ENCODE results near the gene MAGOH.
"Not testable (repeated sequence)": the region's sequence is repeated elsewhere in the genome, so short reads cannot be mapped to it uniquely, and the experiment has no call there.

Gene MAGOH

DNA sequence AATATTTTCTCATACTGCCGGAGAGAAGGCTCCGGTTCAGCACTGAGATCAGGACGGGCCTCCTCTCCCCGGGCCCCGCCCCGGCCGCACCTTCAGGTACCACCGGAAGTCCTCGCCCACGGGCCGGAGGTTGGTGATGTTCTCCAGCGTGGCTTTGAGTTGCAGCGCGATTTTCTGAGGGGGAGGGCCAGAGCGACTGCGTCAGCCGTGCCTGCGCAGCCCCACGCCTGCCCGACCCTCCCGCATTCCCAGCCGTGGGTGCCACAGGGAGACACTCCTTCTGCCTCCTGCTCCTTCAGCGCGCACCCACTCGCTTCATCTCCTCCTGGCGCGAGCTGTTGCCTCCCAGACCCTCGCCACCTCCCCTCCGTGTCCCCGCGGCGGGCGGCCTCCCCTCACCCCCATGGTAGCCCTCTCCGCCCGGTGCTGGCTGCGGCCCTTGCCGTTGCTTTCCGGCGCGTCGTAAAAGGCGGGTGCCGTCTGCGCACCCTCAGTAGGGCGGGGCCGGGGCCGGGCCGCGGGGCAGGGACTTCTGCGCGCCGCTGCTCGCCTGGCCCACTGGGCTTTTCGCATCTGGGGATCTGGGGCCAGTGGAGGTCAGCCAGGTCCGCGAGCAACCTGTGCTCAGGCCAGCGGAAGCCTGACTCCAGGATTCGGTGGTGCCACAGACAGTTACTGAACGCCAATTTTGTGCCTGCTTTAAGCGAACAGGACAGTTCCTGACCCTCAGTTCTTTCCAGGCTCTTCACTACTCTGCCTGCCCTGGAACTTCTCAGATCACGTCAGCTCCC is 18.0 kb downstream of the MAGOH start, which contains the start of gene CZIB:
TSS of gene CZIB (minus strand) at position 464 of the 791 bp plus-strand sequence. CDS start at position 405, 59 bp downstream.
- DNase-seq: peak; percentile 97
- ATAC-seq: peak; percentile 95

- DNase-seq (no peak), ATAC-seq (no peak)
These were observed 18.6 kb downstream of the MAGOH start for GRCh38 chr1:53219711-53220110.

- DNase-seq (no peak), ATAC-seq (no peak)
These were observed 20.1 kb downstream of the MAGOH start for GRCh38 chr1:53218201-53218600.

DNA sequence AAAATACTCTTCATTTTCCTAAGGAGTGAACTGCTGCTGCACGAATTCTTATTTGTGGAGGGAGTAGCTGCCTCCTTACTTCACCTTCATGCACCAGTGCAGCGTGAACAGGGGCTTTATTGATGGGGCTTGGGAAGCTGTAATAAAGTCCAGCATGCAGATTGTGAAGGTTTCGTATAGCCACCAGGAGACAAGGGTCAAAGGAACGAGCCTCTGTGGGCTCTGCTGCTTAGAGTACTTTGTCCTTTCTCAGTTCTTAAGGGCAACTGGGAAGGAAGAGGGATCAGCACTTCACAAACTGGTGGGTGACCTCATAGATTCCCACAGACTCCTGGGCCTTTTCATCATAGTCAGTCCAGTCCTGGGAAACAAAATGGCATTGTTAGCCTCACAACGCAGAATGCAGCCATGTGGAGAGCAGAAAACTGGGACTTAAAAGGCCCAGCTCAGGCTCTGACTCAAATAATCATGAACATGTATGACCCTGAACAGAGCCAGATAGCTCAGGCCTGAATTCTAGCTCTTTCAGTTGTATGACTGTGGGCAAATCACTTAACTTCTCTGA is 23.9 kb downstream of the MAGOH start:
- no peak for DNase-seq
- ATAC-seq: no peak

GRCh38 chr1:53210954-53211353 is 27.4 kb downstream of the MAGOH start:
- DNase-seq: no peak
- ATAC-seq: no peak

GRCh38 chr1:53210352-53210751 is 28.0 kb downstream of the MAGOH start:
- no peak for ATAC-seq
- no peak for DNase-seq

DNA sequence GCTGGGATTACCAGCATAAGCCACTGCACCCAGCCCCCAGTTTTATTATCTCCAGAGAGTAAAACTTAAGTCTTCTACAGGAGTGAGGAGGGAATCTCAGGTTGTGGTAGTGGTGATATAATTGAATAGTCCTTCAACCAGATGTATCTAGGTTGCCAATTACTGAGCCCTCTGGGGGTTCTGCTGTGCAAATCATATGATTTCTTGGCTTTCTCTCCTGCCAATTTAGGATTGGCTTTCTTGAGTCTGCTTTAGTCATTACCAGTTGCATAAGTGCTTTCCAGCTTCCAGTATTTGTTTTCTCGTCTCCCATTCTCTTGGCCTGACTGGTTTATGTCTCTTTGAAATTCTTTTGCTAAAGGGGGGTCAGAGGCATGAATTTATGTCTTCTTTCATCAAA is 30.6 kb downstream of the MAGOH start:
- ATAC-seq: no peak
- no peak for DNase-seq

DNA sequence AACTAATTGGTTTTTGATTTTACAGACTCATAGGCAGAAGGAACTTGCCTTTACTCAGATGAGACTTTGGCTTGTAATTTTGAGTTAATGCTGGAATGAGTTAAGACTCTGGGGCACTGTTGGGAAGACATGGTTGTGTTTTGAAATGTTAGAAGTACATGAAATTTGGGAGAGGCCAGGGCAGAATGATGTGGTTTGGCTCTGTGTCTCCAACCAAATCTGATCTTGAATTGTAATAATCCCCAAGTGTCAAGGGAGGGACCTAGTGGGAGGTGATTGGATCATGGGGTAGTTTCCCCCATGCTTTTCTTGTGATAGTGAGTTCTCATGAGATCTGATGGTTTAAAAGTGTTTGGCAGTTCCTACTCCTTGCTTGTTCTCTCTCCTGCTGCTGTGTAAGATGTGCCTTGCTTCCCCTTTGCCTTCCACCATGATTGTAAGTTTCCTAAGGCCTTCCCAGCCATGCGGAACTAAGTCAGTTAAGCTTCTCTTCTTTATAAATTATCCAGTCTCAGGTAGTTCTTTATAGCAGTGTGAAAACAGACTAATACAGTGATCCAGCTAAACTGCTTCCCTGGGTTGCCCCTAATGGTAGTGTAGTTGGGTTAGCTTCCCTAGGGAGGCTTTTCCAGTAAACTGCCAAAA is 31.5 kb downstream of the MAGOH start:
- DNase-seq: no peak

GRCh38 chr1:53206083-53206685 is 32.1 kb downstream of the MAGOH start:
- ATAC-seq, DNase-seq: not testable (repeated sequence)

More for the DNA sequence above, 31.5 kb downstream of the MAGOH start:
- no peak for ATAC-seq

DNA sequence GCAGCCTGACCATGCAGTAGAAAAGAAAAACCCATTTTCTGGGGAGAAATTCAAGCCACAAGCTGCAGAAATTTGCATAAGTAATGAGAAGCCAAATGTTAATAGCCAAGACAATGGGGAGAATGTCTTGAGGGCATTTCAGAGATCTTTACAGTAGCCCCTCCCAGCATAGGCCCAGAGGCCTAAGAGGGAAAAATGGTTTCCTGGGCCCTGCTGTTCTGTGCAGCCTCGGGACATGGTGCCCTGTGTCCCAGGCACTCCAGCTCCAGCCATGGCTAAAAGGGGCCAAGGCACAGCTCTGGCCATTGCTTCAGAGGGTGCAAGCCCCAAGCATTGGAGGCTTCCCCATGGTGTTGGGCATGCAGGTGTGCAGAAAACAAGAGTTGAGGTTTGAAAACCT is 32.8 kb downstream of the MAGOH start:
- not testable (repeated sequence) for ATAC-seq, DNase-seq

- ATAC-seq (no peak), DNase-seq (no peak)
These were observed 34.9 kb downstream of the MAGOH start for GRCh38 chr1:53203466-53203865.

DNA sequence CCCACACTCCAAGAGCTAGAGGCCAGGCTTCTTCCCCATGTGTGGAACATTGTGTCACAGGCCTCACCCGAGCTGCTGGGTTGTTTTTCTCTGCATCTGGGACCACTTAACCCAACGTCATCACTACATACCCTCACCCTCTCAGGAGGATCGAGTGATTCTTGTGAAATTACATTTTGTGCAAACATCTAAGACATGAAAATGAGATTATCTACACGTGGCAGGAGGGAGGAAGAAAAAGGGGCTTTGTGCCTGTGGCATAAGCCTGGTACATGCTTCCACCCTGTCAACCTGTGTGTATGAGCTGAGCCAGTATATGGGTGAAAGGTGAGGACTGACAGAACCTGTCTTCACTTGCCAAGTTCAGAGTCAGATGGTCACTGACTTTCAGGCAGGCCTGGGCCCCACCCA is 40.1 kb downstream of the MAGOH start:
- ATAC-seq: no peak
- DNase-seq: no peak

- ATAC-seq (no peak), DNase-seq (no peak)
These were observed 40.8 kb downstream of the MAGOH start for GRCh38 chr1:53197291-53198200.

GRCh38 chr1:53196485-53197290 is 41.6 kb downstream of the MAGOH start, which contains the start of gene CPT2:
TSS of gene CPT2 (plus strand) at chr1:53196824. CDS start at chr1:53196944, 120 bp downstream.
- DNase-seq (peak; percentile 95), ATAC-seq (peak; percentile 100)

DNA sequence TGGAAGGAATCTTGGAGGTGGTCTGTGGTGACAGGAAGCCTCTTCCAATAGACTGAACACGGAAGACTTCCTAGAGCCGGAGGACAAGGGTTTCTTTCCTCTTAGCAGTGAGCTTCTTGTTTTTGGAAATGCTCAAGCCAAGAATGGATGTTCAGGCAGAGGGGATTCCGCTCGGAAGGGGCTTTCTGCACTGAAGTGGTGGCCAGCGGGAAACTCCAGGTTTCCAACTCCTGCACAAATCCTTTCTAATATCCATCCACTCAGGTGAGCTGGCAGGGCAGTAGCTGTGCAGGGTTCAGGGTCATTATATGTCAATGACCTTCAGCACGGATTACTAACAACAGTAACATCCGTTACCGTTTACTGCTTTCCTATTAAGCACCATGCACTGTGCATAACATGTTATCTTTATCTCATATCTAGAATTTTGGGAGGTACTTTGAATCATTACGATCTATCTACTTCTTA is 42.3 kb downstream of the MAGOH start:
- DNase-seq: no peak
- no peak for ATAC-seq

DNA sequence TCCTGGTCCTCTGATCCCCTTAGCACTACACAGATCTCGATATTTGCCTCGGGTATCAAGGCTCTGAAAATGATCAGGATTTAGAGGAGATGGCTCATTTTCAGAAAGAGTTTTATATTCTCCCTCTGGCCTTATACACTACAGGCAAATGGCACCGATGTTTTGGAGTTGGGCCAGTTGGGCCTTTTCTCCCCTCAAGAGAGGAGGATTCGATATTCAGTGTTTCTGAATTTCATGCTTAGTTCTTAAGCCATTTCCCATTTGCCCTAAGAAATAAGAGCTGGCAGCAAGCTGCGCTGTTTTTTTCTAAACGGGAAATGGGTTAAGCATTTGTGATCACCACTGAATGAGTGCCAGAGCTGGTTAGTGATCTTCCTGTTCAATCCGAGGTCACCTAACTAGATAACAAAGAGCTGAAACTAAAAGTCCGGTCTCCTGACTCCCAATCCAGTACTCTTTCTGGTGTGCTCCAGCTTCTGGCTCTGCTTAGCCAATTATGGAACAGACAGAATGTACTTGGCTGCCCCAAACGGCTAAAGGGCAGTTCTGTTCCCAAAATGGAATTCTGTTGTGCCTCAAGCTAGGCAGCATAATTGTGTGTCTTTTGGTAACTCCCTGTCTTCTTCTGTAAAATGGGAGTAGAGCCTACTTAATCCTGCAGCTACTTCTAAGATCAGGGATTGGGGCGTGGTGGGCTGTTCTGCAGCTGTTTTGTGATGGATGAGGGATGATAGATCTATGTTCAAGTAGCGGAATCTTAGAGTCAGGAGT is 42.9 kb downstream of the MAGOH start:
- ATAC-seq (no peak), DNase-seq (no peak)

DNA sequence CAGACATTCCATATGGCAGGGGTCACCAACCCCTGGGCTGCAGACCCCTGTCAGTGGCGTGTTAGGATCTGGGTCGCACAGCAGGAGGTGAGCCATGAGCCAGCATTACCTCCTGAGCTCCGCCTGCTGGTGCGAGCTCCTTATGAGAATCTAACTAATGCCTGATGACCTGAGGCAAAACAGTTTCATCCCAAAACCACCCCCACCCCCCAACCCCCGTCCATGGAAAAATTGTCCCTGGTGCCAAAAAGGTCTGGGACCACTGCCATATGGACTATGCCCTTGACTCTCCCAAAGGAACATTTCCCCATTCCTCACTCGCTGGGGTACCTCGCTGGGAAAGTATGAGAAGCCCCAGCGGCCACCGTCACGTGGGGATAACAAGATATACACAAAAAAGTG is 48.1 kb downstream of the MAGOH start:
- no peak for DNase-seq
- ATAC-seq: no peak

DNA sequence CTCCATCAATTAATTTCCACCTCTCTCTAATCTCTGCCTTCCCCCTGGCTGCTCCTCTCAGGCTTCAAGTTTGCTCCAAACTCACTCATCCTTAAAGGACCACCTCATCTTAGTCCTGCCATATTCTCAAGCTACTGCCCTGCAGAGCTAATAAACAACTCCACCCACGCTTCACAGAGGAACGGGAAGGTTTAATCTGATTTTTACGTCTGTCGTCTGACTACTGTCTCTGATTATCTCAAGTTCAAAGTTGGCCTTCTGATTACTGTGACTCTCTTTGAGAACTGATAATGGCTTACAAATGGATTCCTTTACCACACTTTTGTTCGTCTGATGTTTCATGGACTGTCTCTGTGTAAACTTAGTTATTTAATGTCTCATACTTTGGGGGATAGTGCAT is 49.3 kb downstream of the MAGOH start:
- DNase-seq (no peak), ATAC-seq (no peak)

- no peak for DNase-seq
- no peak for ATAC-seq
These were observed 50.2 kb downstream of the MAGOH start for GRCh38 chr1:53188099-53188498.

- DNase-seq: no peak
- no peak for ATAC-seq
These were observed 50.9 kb downstream of the MAGOH start for GRCh38 chr1:53187401-53187800.
